Dermis blood vessel endothelial cell (primary cell): Measurements from ENCODE around the gene NR5A2. TPM values are rescaled to one million over a fixed set of nuclear protein-coding genes. Genes with fewer than 3 reads are reported as not detected.

Experiments
- DNase-seq: peaks from one replicate; pipeline ENCODE4 v3.0.0; 2010
- total RNA-seq: library from RNA; depleted of rRNA; stranded (reverse); fragments of >200 nt; gene quantifications from 2 replicates; pipeline ENCODE4 v1.2.3, GENCODE V29; 2014

NR5A2 gene
- total RNA-seq, 1 donor from 2014 or later = 16.0 TPM

DNA sequence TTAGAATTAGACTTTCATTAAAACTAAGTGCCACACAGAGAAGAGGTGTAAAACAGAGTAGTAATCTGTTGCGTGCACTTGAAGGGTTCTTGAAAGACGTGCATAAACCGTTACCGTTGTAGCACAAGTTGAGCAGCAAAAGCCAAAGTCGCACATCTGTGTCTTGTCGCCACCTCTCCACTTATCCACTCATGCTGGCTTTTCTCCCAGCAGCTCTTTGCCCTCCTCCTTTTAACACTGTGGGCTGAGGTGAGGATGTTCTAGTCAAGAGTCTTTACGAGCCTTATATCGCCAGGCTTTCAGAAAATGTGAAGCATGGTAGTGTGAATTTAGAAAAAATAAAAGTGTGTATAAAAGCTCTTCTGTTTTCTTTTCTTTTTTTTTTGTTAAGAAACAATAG, 48.0 kb downstream of the NR5A2 start:
- peak; percentile 61 for DNase-seq

DNA sequence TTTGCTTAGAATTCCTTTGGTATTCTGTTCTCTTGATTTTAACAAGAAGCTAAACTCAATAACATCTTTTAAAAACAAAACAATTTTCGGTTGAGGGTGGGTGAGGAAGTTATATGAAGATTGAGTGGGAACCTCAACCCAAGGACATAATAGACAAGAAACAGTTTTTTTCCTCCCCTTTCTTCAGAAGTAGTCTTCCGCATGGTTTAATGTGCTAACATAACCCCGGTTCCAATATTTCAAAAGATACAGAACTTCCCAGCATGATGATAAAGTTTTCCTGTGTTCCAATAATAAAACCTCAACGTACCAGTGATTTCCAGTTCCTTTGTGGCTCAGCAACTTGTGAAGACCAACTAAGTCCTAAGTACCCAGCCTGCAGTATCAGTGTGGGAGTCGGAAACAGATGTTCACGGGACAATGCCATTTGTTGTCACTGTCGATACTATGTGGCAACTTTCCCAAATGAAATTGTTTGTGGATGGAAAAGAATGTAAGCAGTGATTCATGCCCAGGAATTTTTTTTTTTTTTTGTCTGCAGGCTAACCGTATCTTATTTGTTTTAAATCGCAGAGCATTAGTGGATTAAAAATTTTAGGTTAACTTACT, 48.5 kb downstream of the NR5A2 start:
- DNase-seq = peak; percentile 100

DNA sequence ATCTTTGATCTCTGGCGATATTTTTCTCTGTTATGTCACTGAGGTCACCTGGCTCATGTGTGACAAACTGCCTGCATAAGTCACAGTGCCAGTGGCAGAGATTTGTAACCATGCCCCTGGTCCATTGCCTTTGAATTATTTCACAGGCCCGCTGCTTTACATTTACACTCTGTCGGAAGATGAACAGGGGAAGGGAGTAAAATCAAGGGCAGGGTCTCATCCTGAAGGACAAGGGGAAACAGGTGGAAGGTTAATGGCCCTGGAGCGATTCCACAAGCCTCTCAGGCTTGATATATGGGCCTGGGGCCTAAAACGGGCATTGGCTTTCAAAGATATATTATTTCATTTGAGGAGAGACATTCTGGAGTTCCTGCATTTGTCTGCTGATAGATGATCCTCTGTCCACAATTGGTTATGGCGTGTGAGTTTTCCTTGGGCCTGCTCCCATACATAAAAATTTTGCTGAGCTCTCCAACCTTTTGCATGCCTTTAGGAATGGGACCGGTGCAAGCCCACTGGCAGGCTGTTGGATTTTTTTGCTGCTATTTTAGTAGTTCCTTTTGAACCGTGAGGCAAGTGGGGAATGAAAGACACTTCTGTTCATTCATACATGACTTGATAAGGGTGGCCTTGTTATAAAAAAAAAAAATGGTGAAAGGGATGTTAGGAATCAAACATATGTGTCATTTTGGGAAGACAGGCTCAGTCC, 51.9 kb downstream of the NR5A2 start:
- DNase-seq = no peak

DNA sequence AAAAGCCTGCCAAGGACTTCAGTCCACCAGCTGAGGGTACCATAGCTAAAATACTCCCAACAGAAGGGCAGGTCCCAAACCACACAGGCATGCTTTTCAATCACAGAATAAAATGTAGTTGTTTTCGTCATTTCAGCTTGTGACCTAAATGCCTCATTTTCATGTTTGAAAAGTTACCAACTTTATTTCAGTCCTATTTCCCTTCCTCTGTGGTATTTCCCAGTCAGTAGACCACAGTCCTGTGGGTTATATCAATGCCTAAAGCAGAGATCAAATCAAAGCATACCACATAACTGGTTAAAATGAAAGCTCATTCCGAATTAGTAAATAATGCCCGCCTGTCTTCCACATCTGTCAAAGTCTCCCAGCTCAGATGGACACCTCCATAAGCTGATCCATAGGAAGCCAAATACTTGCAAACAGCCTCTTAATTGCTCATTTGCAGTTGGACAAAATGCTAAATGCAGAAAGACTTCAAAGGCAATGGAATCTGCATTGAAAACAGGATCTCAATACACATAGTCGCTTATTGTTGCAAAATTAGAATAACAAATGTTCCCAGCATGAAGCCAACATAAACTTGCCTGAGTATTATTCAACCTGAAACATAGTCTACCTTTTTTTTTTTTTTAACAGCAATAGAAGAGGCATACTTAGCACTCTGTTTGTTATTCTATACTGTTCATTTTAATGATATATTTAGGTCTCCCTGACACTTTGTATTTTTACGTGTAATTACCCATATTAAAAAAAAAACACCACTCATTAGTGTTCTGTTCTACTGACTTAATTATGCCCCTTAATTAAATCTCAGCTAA, 53.9 kb downstream of the NR5A2 start:
- peak; percentile 43 for DNase-seq

DNA sequence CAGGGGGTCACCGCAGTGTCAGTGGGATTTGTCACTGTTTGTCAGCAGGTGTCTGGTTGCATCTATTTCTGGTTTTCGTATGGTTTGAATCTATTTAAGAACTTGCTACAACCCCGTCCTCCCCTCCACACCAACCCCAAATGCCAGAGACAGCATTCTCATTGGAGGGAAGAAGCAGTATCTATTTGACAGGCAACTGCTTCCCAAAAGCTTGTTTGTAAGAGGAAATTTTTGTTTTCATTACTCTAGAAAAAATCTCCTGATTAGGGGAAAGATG, 54.4 kb downstream of the NR5A2 start:
- DNase-seq = no peak

DNA sequence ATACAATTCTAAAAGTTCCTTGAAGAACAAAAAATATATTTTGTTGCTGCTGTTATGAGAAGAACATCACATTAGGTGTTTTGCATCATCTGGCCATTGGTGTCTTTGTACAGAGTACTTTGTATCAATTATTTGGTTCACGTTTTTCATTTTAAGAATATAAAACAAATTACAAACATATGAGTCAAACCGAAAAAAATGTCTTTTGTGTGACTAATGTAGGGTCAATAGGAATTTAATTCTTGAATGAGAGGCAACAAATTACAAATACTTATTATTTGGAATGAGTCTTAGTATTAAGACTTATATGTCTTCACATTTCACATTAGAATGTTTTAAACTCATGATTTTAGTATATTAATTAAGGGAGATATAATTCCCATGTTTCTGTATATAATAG, 54.8 kb downstream of the NR5A2 start:
- peak; percentile 37 for DNase-seq

DNA sequence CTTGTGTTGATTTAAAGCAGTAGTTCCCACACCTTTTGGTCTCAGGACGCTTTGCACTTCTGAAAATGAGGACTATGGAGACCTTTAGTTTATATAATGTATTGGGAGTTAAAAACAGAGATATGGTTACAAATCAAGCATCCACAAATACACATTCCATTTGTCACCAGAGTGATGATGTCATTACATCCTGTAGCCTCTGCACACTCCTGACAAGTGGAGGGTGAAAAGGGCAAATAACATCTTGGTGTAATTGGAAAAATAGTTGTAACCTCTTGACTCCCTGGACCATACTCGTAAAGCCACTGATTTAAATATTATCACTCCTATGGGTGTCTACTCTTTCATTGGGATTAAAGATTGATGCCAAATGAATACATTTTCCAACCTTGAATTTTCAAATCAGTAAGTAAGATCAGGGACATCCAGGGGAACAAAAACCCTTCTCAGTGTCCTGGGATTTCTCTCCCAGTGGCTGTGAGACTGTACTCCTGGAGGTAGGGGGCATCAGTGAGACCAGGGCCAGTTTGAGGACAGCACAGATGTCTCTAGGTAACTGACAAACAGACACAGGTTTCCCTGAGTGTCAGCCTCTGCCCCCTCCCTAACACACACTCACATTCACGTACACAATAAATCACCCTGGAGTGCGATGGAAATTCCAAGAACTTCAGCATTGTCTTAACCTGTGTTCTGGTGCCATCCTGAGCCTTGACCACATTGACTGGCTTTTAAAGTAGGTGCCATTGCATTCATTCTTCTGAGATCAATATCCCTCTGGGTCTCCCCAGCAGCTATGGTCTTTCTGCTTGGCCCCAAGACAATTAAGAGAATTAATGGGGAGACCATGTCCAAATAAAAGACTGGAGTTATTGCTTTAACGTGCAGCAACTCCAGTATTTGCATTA, 63.0 kb downstream of the NR5A2 start:
- peak; percentile 91 for DNase-seq

DNA sequence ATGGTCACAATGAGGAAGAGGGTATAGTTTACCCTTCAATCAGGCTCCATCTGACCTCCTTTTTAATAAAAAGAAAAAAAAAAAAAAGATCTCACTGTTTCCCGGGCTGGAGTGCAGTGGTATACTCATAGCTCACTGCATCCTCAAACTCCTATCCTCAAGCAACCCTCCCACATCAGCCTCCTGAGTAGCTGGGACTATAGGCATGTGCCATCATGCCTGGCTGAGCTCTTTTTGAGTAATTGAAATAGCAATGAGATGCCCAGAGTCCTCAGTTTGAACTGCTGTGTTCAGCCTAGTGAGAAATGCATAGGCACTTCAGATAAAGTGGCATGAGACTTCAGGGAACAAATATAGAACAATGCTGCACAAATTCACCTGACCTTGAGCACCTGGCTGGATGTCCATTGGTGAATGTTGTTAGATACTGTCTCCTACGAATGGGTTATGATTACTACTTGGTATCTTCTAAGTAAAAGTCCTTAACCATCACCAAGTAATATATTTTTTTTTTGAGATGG, 67.6 kb downstream of the NR5A2 start:
- no peak for DNase-seq

DNA sequence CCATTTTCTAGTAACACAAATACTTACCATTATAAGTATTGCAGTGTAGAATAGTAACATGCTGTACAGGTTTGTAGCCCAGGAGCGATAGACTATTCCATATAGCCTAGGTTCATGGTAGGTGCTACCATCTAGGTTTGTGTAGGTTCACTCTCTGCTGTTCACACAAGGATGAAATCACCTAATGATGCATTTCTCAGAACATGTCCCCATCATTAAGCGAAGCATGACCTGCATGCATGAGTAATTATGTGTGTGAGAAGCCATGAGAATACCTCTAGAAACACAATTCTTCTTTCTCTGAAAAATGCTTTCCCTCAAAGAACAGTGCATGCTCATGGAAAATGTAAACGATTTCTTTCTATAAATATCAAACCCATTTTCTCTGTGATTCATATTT, 69.3 kb downstream of the NR5A2 start:
- no peak for DNase-seq

DNA sequence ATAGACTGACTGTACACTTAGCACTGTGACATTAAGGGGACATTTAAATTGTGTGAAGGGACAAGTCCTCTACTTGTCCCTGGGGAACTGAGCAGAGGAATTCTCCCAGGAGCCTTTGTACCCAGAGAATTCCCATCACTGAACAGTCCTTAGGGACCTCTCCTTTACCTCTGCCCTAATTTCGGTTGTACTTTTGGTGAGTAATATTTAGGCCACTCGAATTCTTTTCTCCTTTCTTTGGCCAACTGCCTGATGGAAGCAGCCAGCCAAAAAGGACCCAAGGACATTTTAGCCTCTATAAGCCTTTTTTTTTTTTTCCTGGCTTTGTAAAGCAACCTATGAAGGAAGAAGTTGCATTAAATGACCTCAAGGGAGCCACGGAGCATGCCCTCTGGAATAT, 71.5 kb downstream of the NR5A2 start:
- no peak for DNase-seq

DNA sequence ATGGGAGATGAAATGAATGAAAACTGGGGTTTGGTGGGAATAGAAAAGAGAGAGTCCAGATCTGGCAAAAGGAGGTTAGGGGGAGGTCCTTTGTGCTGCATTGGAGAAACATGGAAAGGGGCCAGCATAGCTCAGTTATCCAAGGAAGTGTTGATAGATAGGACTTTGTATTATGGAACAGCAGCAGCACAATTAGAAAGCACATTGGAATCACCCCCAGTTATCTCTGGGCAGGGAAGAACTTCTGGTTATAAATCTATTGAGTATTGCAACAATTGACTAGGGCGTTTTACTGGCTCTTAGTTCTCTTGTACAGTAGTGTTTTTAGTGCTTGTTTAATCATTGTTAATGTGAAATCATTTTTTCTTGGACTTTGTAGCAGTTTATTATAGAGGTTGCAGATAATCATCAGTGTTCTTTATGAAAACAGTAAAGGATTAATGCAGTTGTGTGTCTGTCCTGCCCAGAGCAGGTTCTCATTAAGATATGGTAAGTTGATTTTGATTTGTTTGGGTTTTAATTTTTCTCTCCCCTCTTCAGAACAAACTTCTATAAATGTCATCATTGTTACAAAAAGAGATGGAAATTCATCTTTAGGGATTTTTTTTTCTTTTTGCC, 76.6 kb downstream of the NR5A2 start:
- peak; percentile 20 for DNase-seq

DNA sequence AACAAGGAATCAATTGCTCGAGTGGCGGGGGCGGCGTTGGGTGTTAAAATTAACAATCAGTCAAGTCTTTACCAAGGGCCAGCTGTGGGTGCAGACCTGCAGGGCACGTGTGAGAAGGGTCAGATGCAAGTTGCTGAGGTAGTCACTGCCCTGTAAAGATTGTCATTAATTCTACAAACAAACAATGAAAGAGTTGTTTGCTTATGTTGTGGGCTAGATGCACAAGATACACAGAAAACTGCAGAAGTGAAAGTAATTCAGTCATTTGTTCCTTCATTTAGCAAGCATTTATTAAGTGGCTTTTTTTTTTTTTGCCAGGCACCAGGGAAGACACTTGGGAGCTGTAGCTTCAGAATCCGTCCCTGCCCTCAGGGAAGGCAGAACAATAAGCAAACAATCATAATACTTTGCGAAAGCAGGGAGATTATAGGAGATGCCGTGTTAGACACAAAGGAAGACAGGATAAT, 79.5 kb downstream of the NR5A2 start:
- DNase-seq = no peak

DNA sequence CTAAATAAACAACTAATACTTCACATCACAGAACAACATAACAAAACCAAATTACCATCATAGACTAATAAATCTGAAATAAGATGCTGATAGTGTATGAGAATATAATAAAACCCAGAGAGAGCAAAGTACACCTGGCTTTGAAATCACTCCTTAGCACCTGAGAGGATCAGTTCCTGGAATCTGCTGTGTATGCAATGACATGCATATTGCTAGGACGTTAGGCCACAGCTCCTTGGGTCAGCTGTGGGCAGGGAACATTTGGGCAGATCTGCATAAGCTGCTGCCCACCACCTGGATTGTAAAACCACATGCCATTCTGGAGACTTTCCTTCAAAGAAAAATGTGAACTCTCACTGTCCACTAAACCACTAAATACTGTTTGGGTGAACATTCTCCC, 81.1 kb downstream of the NR5A2 start:
- DNase-seq = no peak

DNA sequence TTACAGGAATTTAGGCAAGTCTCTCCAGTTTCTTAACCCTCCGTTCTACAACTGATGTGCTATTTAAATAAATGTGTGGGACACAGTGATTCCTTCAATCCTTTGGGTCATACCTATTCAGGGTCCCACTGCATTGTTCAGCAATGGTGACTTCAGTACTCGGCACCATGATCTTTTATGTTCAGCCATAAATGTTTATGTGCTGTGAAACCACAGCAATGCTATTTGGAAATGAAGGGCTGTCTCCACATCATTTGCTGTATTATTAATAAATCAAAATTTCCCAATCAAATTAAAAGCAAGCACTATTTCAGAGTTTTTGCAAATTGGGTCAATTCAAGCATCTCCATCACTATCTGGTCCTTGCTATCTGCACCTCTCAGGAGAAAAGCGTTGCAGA, 84.8 kb downstream of the NR5A2 start:
- DNase-seq = no peak

DNA sequence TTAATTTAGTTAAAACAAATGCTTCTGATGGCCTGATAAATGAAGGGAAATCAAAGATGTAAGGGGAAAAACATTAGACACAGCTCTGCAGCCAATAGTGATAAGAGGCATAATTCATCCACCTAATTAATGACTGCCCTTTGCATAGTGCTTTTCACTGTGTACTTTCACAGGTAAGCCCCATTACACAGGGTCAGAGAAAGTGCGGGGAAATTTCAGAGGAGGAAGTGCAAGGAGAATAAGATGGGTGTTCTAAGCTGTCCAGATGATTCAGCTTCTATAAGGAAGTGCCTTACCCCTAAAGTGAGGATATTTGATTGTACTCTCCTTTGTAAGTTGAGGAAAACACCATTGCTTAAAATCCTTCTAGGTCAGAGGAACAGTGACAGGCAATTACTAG, 88.0 kb downstream of the NR5A2 start:
- DNase-seq = no peak

DNA sequence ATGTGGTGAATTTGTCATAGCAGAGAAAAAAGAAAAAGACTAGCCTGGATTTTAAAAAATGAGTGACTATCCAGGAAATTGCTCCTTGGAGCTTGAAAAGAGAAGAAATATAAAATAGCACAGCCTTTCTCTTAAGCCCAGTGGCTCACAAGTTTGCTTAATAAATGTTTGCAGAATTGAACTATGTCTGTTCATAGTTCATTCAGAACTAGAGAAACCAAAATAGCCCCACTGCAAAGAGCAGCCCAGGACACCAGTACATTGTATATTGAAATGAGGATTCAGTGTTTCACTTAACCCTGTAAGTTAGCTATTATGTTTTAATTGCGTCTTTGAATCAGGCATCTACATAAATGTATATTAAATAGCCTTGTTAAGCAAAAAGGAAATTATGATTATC, 88.8 kb downstream of the NR5A2 start:
- DNase-seq = no peak

DNA sequence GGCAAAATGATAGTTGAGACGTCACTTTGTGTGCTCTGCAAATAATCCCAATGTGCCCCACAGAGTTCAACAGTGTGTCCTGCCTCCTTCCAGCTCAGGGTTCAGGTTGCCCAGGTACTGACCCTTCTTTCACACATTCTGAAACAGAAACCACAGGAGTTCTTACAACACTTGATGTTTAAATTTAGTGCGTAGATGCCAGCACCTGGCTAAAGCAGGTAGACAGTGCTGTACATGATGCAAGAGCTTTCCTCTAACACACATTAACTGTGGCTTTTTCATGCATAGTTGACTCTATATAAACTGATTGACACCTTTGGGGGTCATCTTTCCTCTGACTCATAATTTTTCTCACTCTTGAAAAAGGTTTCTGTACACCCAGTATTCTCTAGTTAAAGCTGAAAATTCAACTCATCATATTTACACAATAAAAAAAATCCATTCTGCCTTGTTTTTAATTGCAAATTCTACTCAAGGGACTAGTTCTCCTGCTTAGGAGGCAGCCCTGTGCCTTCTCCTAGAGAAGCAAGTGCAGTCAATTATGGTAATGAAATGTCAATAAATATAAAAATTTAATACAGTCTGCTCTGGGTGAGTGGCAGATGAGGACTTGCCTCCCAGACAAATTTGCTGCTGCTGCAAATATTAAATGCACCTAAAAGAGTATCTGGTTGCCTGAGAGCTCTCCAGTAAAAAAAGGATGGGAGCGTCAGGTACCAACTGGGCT, 91.4 kb downstream of the NR5A2 start:
- DNase-seq = no peak

DNA sequence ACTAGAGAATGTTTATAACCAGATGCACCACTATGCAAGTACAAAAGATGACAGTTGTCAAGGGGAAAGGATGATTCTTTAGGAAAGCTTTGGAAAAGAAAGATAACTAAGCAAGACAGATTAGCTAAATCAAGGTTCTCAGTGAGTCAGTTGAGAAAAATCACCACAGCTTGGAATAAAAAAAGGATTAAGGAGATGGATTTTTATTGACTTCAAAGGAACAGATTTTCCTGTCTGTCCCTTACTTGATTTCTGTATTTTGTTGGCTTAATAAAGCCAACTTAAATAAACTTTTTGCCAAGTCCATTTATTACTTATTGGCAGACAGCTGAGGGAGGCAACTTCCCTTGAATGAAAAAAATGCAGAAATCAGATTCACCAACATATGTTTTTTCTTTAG, 93.9 kb downstream of the NR5A2 start:
- no peak for DNase-seq

DNA sequence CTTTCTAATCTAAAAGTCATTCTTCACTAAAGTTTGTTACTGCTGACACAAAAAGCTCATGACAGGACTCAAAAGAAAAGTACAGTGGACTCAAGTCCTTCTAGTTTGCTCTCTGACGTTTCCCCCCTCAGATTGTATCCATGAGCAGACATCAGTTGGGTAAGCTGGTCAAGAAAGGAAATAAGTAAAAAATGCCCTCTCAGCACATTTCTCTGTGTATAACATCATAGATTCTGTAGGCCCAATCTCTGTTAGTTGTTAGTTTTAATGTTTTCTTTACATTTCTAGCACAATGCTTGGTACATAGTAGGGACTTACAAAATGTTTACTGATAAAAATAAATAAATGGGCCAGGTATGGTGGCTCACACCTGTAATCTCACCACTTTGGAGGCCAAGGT, 96.8 kb downstream of the NR5A2 start:
- no peak for DNase-seq

DNA sequence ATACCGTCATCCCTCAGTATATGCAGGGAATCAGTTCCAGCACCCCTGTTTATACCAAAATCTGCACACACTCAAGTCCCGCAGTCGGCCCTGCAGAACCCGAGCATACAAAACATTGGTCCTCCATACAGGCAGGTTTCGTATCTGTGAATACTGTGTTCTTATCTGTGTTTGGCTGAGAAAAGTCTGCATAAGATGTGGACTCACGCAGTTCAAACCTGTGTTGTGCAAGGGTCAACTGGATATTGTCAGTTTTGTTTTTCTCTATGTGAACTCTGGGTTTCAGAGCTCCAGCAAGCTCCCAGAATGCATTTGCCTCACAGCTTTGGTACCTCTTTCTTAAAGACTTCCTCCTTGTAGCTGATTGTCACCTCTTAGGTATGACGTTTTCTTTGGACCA, 100.6 kb downstream of the NR5A2 start:
- DNase-seq = no peak
